Measurements from ENCODE around the gene ACOX2. TPM values are rescaled to one million over a fixed set of nuclear protein-coding genes. Genes with fewer than 3 reads are reported as not detected.

Gene ACOX2
- total RNA-seq, 1 experiment from 2014 or later: 10.8 TPM

DNA sequence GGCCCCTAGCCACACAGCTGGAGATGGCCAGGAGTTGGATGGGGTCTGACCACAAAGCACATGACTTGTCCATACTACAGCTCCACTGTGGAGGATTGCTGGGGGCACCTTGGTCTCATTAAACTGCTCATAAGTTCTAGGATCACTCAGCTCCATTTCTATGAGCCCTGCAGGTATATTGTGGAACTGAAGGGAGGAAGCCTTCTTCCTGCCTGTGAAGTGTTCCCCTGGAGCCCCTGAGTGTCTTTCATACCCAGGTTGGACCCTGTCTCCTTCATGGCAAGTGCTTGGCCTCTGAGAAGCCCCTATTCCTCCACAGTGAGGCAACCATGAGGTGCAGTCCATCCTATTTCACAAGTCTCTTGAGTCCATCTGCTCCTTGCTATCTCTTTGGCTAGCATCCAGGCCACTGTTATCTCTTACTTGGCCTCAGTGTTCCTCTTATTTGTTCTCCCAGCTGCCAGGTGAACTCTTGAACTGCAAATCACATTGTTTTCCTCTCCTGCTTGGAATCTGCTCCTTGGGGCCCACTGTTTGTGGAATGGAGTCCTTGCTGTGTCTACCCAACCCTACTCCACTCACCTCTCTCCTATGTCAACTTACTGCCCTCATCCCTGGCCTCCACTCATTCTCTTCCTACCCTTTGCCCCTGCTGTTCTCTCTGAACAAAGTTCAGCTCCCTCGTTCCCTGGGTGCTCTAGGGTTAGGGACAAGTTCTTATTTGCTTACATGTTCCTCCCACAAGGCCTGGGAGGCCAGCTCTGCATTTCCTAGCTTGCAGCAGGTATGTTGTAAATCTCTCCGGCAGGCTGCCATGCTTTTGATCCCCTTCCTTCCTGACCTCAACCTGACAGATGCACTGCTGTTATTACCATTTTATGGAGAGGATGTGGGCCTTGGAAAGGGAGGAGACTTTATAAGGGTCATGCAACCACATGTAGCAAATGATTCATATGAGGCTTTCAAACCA lies 1.2 kb downstream of the ACOX2 start:
- H3K4me3 ChIP-seq (ENCODE audit: low read length): no peak overlapping the region
- H3K4me1 ChIP-seq (ENCODE audit: insufficient read depth, low read length): peaks cover 4% of the 10 kb centered on the region; the same call in 1 of the 2 replicates
- H3K36me3 ChIP-seq (ENCODE audit: low read depth, low read length): no peaks in the 10 kb centered on the region
- intact Hi-C loops (cut with micrococcal nuclease): no loop called here
- POLR2A ChIA-PET (ENCODE audit: unreplicated experiment): no interaction called here
- no TSS peak for BruUV-seq (replicated peaks)
- no peaks in the 10 kb centered on the region for H3K9me3 ChIP-seq (ENCODE audit: low read length)
- DNase-seq (peak; percentile 18), ATAC-seq (no peak)
- no peak overlapping the region for H3K27ac ChIP-seq (ENCODE audit: low read length)
- no peaks in the 10 kb centered on the region for H3K9me2 ChIP-seq (replicated peaks; ENCODE audit: low read length)
- TF ChIP-seq EZH2 (IDR thresholded peaks at IDR 0.05; ENCODE audit: low read length, unreplicated experiment) (no peak), EZH2phosphoT487 (IDR thresholded peaks at IDR 0.05; ENCODE audit: borderline replicate concordance, low read length) (no peak)
- TF ChIP-seq, protein P1, sequence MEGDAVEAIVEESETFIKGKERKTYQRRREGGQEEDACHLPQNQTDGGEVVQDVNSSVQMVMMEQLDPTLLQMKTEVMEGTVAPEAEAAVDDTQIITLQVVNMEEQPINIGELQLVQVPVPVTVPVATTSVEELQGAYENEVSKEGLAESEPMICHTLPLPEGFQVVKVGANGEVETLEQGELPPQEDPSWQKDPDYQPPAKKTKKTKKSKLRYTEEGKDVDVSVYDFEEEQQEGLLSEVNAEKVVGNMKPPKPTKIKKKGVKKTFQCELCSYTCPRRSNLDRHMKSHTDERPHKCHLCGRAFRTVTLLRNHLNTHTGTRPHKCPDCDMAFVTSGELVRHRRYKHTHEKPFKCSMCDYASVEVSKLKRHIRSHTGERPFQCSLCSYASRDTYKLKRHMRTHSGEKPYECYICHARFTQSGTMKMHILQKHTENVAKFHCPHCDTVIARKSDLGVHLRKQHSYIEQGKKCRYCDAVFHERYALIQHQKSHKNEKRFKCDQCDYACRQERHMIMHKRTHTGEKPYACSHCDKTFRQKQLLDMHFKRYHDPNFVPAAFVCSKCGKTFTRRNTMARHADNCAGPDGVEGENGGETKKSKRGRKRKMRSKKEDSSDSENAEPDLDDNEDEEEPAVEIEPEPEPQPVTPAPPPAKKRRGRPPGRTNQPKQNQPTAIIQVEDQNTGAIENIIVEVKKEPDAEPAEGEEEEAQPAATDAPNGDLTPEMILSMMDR (conservative IDR thresholded peaks at IDR 0.05; ENCODE audit: low read depth, low read length): no peak
- H3F3A ChIP-seq (ENCODE audit: low read length, unreplicated experiment): no peaks in the 10 kb centered on the region
- no peaks in the 10 kb centered on the region for H3K27me3 ChIP-seq (ENCODE audit: low read length)
- no peaks in the 10 kb centered on the region for H3K79me2 ChIP-seq (ENCODE audit: low read length)
- no peaks in the 10 kb centered on the region for H4K20me1 ChIP-seq (ENCODE audit: low read length)
- H2AFZ ChIP-seq (ENCODE audit: low read length): no peak overlapping the region
- no peak overlapping the region for H3K4me2 ChIP-seq (ENCODE audit: low read length)
- no peak overlapping the region for H3K9ac ChIP-seq (ENCODE audit: low read length)
- CTCF ChIA-PET: interaction anchor here (1.4 kb wide), 1 partner anchor 103 kb away, joined by 4 read pairs; the partner anchor contains the start of gene PDHB

DNA sequence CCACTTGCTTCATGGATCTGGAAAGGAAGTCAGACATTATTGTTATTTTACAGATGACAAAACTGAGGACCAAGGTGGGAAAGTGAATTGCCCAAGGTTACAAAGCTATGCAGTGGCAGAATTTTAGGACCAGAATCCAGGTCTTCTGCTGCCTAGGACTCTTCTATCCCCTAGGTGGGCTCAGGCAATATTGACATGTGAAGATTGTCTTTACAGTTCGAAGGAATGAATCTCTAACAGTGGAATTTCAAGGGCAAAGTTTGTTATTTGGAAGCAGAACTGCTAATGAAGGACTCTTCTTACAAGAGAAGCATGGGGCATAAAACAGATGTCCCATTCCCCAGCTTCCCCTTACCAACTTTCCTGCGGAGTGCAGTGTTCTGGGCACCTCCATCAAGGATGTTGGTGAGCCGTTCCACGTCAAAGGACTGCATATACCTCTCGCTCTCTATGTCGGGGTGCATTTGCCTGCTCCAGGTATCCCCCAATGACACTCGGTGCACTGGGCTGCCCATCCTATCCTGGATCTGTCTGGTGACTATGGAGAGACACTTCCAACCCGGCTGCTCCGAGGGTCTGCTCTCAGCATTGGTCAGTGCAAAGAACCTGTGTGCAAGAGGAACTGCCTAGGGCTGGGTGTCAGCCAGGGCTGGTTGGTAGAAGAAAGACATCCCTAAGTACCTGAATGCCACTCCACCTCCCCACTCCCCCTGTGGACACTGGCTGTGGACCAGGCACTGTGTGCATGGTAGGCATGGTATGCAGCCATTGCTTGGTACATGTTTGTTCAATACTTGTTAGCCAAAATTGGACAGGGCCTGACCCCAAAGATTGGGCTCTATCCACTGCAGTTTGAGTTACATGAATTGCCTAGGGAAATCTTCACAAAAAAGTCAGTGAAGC lies 2.1 kb downstream of the ACOX2 start:
- ATAC-seq (no peak), DNase-seq (no peak)
- Histone ChIP-seq H3K27me3 (ENCODE audit: low read length) (no peaks in the 10 kb centered on the region), H3K9me2 (replicated peaks; ENCODE audit: low read length) (no peaks in the 10 kb centered on the region), H3F3A (ENCODE audit: low read length, unreplicated experiment) (no peaks in the 10 kb centered on the region), H3K4me3 (ENCODE audit: low read length) (no peak overlapping the region), H3K79me2 (ENCODE audit: low read length) (no peaks in the 10 kb centered on the region), H3K27ac (ENCODE audit: low read length) (no peak overlapping the region), H2AFZ (ENCODE audit: low read length) (no peak overlapping the region), H3K4me1 (ENCODE audit: insufficient read depth, low read length) (peaks cover 4% of the 10 kb centered on the region; the same call in 1 of the 2 replicates), H3K36me3 (ENCODE audit: low read depth, low read length) (no peaks in the 10 kb centered on the region), H3K9ac (ENCODE audit: low read length) (no peak overlapping the region), H3K4me2 (ENCODE audit: low read length) (no peak overlapping the region), H4K20me1 (ENCODE audit: low read length) (no peaks in the 10 kb centered on the region), H3K9me3 (ENCODE audit: low read length) (no peaks in the 10 kb centered on the region)
- BruUV-seq (replicated peaks): no TSS peak
- CTCF ChIA-PET: interaction anchor here (1.4 kb wide), 1 partner anchor 102 kb away, joined by 4 read pairs; the partner anchor contains the start of gene PDHB
- intact Hi-C loops (cut with micrococcal nuclease): no loop called here
- no peak for TF ChIP-seq EZH2phosphoT487 (IDR thresholded peaks at IDR 0.05; ENCODE audit: borderline replicate concordance, low read length)
- TF ChIP-seq, protein P1 (conservative IDR thresholded peaks at IDR 0.05; ENCODE audit: low read depth, low read length): no peak
- no peak for TF ChIP-seq EZH2 (IDR thresholded peaks at IDR 0.05; ENCODE audit: low read length, unreplicated experiment)
- POLR2A ChIA-PET (ENCODE audit: unreplicated experiment): no interaction called here
